Spleen (tissue), 11 donors: Measurements from ENCODE around the gene CACNG7. TPM values are rescaled to one million over a fixed set of nuclear protein-coding genes. Genes with fewer than 3 reads are reported as not detected.

Source experiments
- DNase-seq: peaks from one replicate; pipeline ENCODE4 v3.0.0-alpha.2; 2020
- H3K27ac ChIP-seq, 8 donors: fragments of 200-600 bp; sonication (generic) in 7 of 8; 1 replicate in 4 of 8; 2 replicates in 4 of 8; pipeline versions ENCODE4 v1.5.0 to v1.8.0; 2016 to 2021; ENCODE audit warnings: inconsistent platforms in 4 of 8, mild to moderate bottlenecking in 4 of 8, moderate library complexity in 1 of 8
- H3K27me3 ChIP-seq, 7 donors: fragments of 200-600 bp; sonication (generic) in 6 of 7; replicated peaks in 1 of 7; 1 replicate in 4 of 7; 2 replicates in 3 of 7; pipeline versions ENCODE4 v1.5.0 to v1.8.0; 2016 to 2021; ENCODE audit warnings: inconsistent platforms in 3 of 7, mild to moderate bottlenecking in 1 of 7
- H3K36me3 ChIP-seq, 6 donors: fragments of 200-600 bp; sonication (generic) in 5 of 6; 1 replicate in 4 of 6; 2 replicates in 2 of 6; pipeline versions ENCODE4 v1.5.0 to v1.8.0; 2016 to 2021; ENCODE audit warnings: inconsistent platforms in 2 of 6
- H3K4me1 ChIP-seq, 6 donors: fragments of 200-600 bp; sonication (generic) in 5 of 6; 1 replicate in 3 of 6; 2 replicates in 3 of 6; pipeline versions ENCODE4 v1.5.0 to v1.8.0; 2016 to 2021; ENCODE audit warnings: inconsistent platforms in 3 of 6
- H3K4me3 ChIP-seq, 8 donors: fragments of 200-600 bp; sonication (generic) in 7 of 8; 1 replicate in 4 of 8; 2 replicates in 4 of 8; pipeline versions ENCODE4 v1.5.0 to v1.8.0; 2016 to 2021; ENCODE audit warnings: inconsistent platforms in 4 of 8, mild to moderate bottlenecking in 4 of 8, moderate library complexity in 2 of 8
- H3K9me3 ChIP-seq, 8 donors: fragments of 200-600 bp; sonication (generic) in 7 of 8; 1 replicate in 4 of 8; 2 replicates in 4 of 8; pipeline versions ENCODE4 v1.5.0 to v1.8.0; 2016 to 2021; ENCODE audit warnings: inconsistent platforms in 4 of 8
- POLR2A ChIP-seq, 3 donors: fragments of 450-650 bp; IDR thresholded peaks; one replicate each; pipeline ENCODE4 v1.5.1; 2017; ENCODE audit warnings: antibody characterized with exemption in 3 of 3, mild to moderate bottlenecking in 1 of 3
- POLR2AphosphoS5 ChIP-seq, 3 donors: sonication (generic); formaldehyde crosslinking; IDR thresholded peaks; one replicate each; pipeline ENCODE4 v1.5.1; 2017; ENCODE audit warnings: antibody characterized with exemption in 3 of 3
- WGBS, 5 donors: extraction: QIAGEN DNeasy Blood & Tissue Kit in 3 of 5; methylation state at CpG; one replicate each; pipeline versions ENCODE4 v1.1.5 to v1.1.7; 2013 to 2018; 5-methylcytosine and 5-hydroxymethylcytosine counted together
- intact Hi-C: fragments of 100-400 bp; cut with DNase I; formaldehyde crosslinking; loops from one replicate; pipeline ENCODE4 v1.15.0; 2023; ENCODE audit warnings: low total_unique reads
- polyA plus RNA-seq, 3 donors: library from polyadenylated mRNA; stranded (reverse); fragments of 200-250 nt; gene quantifications; one replicate each; pipeline ENCODE4 v1.2.1, GENCODE V29; 2013
- total RNA-seq, 7 donors: library from RNA; depleted of rRNA in 3 of 7; stranded (reverse); fragments of >200 nt in 3 of 7; fragmentation: NEBNext Ultra II Directional in 4 of 7; extraction: Animal tissue kit (Norgen Biotek cat#: 25700) in 4 of 7; gene quantifications; one replicate each; pipeline versions ENCODE4 v1.1.0 to v1.2.1, GENCODE V29; 2016 to 2021
- TF ChIP-seq, protein P1 (sequence below), 11 experiments: fragments of 200-600 bp in 7 of 11; fragments of 450-650 bp in 4 of 11; sonication (generic) in 4 of 11; IDR thresholded peaks in 8 of 11; conservative IDR thresholded peaks in 3 of 11; 1 replicate in 7 of 11; 2 replicates in 4 of 11; pipeline versions ENCODE4 v1.4.0 to v1.8.0; 2016 to 2021; ENCODE audit warnings: antibody characterized with exemption in 11 of 11, inconsistent platforms in 4 of 11, mild to moderate bottlenecking in 1 of 11
- donor health status: healthy with polysubstance abuse.
- donor health status: DM: no; HTN: no; CAD: no; lungs with moderate emphysema.
- donor health status: DM: no; HTN: no; CAD: no.
- donor health status: Bipolar disorder and iron deficiency.
- donor health status: healthy.
- donor health status: DM: no; HTN: no; CAD: no.
- donor health status: DM: yes; HTN: yes; CAD: no.

CACNG7 gene
- total and polyA plus RNA-seq, 10 donors = not detected

- H3K4me3 ChIP-seq = no peak overlapping the region
- peaks cover 0 to 5% (median 0%) of the 10 kb centered on the region in 6 donors for H3K4me1 ChIP-seq
- TF ChIP-seq POLR2AphosphoS5 (IDR thresholded peaks at IDR 0.05) (no peak), POLR2A (IDR thresholded peaks at IDR 0.05) (no peak)
- TF ChIP-seq, protein P1, sequence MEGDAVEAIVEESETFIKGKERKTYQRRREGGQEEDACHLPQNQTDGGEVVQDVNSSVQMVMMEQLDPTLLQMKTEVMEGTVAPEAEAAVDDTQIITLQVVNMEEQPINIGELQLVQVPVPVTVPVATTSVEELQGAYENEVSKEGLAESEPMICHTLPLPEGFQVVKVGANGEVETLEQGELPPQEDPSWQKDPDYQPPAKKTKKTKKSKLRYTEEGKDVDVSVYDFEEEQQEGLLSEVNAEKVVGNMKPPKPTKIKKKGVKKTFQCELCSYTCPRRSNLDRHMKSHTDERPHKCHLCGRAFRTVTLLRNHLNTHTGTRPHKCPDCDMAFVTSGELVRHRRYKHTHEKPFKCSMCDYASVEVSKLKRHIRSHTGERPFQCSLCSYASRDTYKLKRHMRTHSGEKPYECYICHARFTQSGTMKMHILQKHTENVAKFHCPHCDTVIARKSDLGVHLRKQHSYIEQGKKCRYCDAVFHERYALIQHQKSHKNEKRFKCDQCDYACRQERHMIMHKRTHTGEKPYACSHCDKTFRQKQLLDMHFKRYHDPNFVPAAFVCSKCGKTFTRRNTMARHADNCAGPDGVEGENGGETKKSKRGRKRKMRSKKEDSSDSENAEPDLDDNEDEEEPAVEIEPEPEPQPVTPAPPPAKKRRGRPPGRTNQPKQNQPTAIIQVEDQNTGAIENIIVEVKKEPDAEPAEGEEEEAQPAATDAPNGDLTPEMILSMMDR (IDR thresholded peaks at IDR 0.05 in 8 of 11, conservative IDR thresholded peaks at IDR 0.05 in 3 of 11) = no peak
- DNase-seq = no peak
- intact Hi-C loops = no loop called here
- no peaks in the 10 kb centered on the region for H3K9me3 ChIP-seq
- peaks cover 4 to 100% (median 57%) of the 10 kb centered on the region in 7 donors for H3K27me3 ChIP-seq
- 4 to 9% (median 6%) methylated on average over 31 to 32 of the region's 32 CpGs for WGBS, 5 donors
- no peak overlapping the region for H3K27ac ChIP-seq
- no peaks in the 10 kb centered on the region for H3K36me3 ChIP-seq
These were observed 52.7 kb downstream of the CACNG7 start for GRCh38 chr19:53961523-53962356.

- H3K27me3 ChIP-seq = peaks cover 4 to 100% (median 51%) of the 10 kb centered on the region in 7 donors
- H3K4me1 ChIP-seq = peaks cover 0 to 5% (median 0%) of the 10 kb centered on the region in 6 donors
- intact Hi-C loops = no loop called here
- 4 to 7% (median 5%) methylated on average over 8 to 54 of the region's 55 CpGs for WGBS, 5 donors
- TF ChIP-seq, protein P1 (IDR thresholded peaks at IDR 0.05 in 8 of 11, conservative IDR thresholded peaks at IDR 0.05 in 3 of 11) = no peak
- TF ChIP-seq POLR2AphosphoS5 (IDR thresholded peaks at IDR 0.05) = no peak
- no peak for TF ChIP-seq POLR2A (IDR thresholded peaks at IDR 0.05)
- H3K4me3 ChIP-seq = no peak within 1 kb of the TSS
- no peaks in the 10 kb centered on the region for H3K9me3 ChIP-seq
- H3K27ac ChIP-seq = no peak within 1 kb of the TSS
- no peaks in the 10 kb centered on the region for H3K36me3 ChIP-seq
- DNase-seq = no peak
These were observed 53.9 kb downstream of the CACNG7 start, which contains the start of gene CACNG8 for GRCh38 chr19:53962887-53963431. TSS of gene CACNG8 (plus strand) at chr19:53962937.

- no peak for DNase-seq
- peak overlapping the region in 1 of 8 donors; percentile 30 for H3K4me3 ChIP-seq
- no peak for TF ChIP-seq POLR2AphosphoS5 (IDR thresholded peaks at IDR 0.05)
- TF ChIP-seq POLR2A (IDR thresholded peaks at IDR 0.05) = no peak
- TF ChIP-seq, protein P1 (IDR thresholded peaks at IDR 0.05 in 8 of 11, conservative IDR thresholded peaks at IDR 0.05 in 3 of 11) = no peak
- H3K27ac ChIP-seq = no peak overlapping the region
- peaks cover 0 to 5% (median 0%) of the 10 kb centered on the region in 6 donors for H3K4me1 ChIP-seq
- peaks cover 2 to 92% (median 35%) of the 10 kb centered on the region in 7 donors for H3K27me3 ChIP-seq
- no peaks in the 10 kb centered on the region for H3K36me3 ChIP-seq
- H3K9me3 ChIP-seq = no peaks in the 10 kb centered on the region
- intact Hi-C loops = no loop called here
- 51 to 68% (median 54%) methylated on average over 11 of the region's 11 CpGs for WGBS, 5 donors
These were observed 56.0 kb downstream of the CACNG7 start for GRCh38 chr19:53965091-53965490.

DNA sequence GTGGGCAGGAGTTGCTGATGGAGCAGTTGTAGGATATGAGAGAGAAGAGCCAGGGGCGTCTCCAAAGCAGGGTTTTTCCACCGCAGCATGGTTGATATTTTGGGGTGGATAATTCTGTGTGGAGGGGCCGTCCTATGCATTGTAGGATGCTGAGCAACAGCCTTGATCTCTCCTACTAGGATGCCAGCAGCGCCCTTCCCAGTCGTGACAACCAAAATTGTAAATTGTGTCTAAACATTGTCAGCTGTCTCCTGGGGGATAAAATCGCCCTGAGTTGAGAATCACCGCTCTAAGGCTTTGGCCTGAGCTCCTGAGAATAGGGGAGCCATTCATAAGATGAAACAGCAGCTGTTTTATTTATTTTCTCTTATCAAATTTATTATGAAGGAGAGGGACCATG, 57.9 kb downstream of the CACNG7 start:
- TF ChIP-seq POLR2A (IDR thresholded peaks at IDR 0.05) = no peak
- TF ChIP-seq POLR2AphosphoS5 (IDR thresholded peaks at IDR 0.05) = no peak
- TF ChIP-seq, protein P1 (IDR thresholded peaks at IDR 0.05 in 8 of 11, conservative IDR thresholded peaks at IDR 0.05 in 3 of 11) = no peak
- no peak overlapping the region for H3K27ac ChIP-seq
- WGBS, 5 donors = 68 to 81% (median 78%) methylated on average over 7 of the region's 7 CpGs
- no peaks in the 10 kb centered on the region for H3K36me3 ChIP-seq
- peaks cover 0 to 9% (median 0%) of the 10 kb centered on the region in 6 donors for H3K4me1 ChIP-seq
- H3K4me3 ChIP-seq = no peak overlapping the region
- DNase-seq = no peak
- H3K27me3 ChIP-seq = peaks cover 0 to 86% (median 18%) of the 10 kb centered on the region in 7 donors
- no peaks in the 10 kb centered on the region for H3K9me3 ChIP-seq
- intact Hi-C loops = no loop called here
